K562 (cell line): ENCODE results near the gene TMEM266. TPM values are rescaled to one million over a fixed set of nuclear protein-coding genes. Genes with fewer than 3 reads are reported as not detected.

Experiments
- ATAC-seq: fragments of 200-7000 bp; cut with Tn5 transposase; 3 replicates; pipeline ENCODE4 v1.9.1; 2020; ENCODE audit warnings: moderate library complexity
- BruUV-seq: library from RNA; stranded (reverse); fragments of 400-500 nt; replicated peaks from 2 replicates; lab custom pipeline; 2021; lab: Mats Ljungman, UMichigan
- CTCF ChIA-PET: fragments of 300-600 bp; formaldehyde crosslinking; extraction: SDS; loops from one replicate; lab custom pipeline; 2021; ENCODE audit warnings: low intra/inter-chr PET ratio; lab: Yijun Ruan, JAX
- POLR2A ChIA-PET: fragments of 300-600, 350-650 bp; sonication (Branson Sonifier 250); formaldehyde crosslinking; extraction: SDS; loops from one replicate; lab custom pipeline; 2021; ENCODE audit warnings: antibody characterized with exemption, inconsistent platforms; lab: Yijun Ruan, JAX
- DNase-seq, 4 experiments: peaks; one replicate each; pipeline versions ENCODE4 v3.0.0 to v3.0.0-alpha.2; 2011 to 2018; ENCODE audit warnings: low spot score in 3 of 4, mixed read lengths in 3 of 4; ENCODE audit errors: extremely low read depth in 1 of 4
- FAIRE-seq: peaks from 2 replicates; lab custom pipeline; 2011; peaks lifted over from hg19 to GRCh38; lab: Jason Lieb, UNC
- H2AFZ ChIP-seq: 2 replicates; pipeline ENCODE4 v1.6.0; 2011; ENCODE audit warnings: low read depth, low read length, control low read depth, inconsistent platforms
- H3K27ac ChIP-seq: fragments of 200-600 bp; 3 replicates; pipeline ENCODE4 v1.8.0; 2011; ENCODE audit warnings: low read depth, mild to moderate bottlenecking, control low read depth, inconsistent platforms, low read length, moderate library complexity, mixed read lengths; ENCODE audit errors: extremely low read depth
- H3K27me3 ChIP-seq, 2 experiments: fragments of 300-600 bp in 1 of 2; 2 replicates in 1 of 2; 3 replicates in 1 of 2; pipeline versions ENCODE4 v1.6.0 to v1.8.0; 2011; ENCODE audit warnings: inconsistent platforms in 2 of 2, low read length in 2 of 2, mild to moderate bottlenecking in 1 of 2, mixed read lengths in 1 of 2, moderate library complexity in 1 of 2; ENCODE audit not compliant: control insufficient read depth in 2 of 2, insufficient read depth in 2 of 2
- H3K36me3 ChIP-seq: fragments of 300-600 bp; 3 replicates; pipeline ENCODE4 v1.8.0; 2011; ENCODE audit warnings: mild to moderate bottlenecking, low read length, inconsistent platforms; ENCODE audit not compliant: control insufficient read depth, insufficient read depth
- H3K4me1 ChIP-seq, 2 experiments: fragments of 200-600 bp in 1 of 2; replicated peaks in 1 of 2; 2 replicates in 1 of 2; 3 replicates in 1 of 2; pipeline versions ENCODE4 v1.5.1 to v1.8.0; 2011; ENCODE audit warnings: inconsistent platforms in 2 of 2, low read length in 2 of 2, mild to moderate bottlenecking in 1 of 2, mixed read lengths in 1 of 2, moderate library complexity in 1 of 2; ENCODE audit not compliant: control insufficient read depth in 2 of 2, insufficient read depth in 2 of 2
- H3K4me2 ChIP-seq: 2 replicates; pipeline ENCODE4 v1.6.1; 2011; ENCODE audit warnings: low read length, control low read depth, inconsistent platforms, mixed read lengths; ENCODE audit not compliant: insufficient read depth
- H3K4me3 ChIP-seq: fragments of 200-600 bp; sonication (generic), shearing (Covaris generic); 2 replicates; pipeline ENCODE4 v1.5.1; 2016; ENCODE audit warnings: control low read depth, inconsistent platforms
- H3K79me2 ChIP-seq: fragments of 200-600 bp; 3 replicates; pipeline ENCODE4 v1.8.0; 2011; ENCODE audit warnings: low read length, inconsistent platforms; ENCODE audit not compliant: control insufficient read depth, insufficient read depth
- H3K9ac ChIP-seq, 2 experiments: 2 replicates each; pipeline versions ENCODE4 v1.6.0 to v1.6.1; 2011; ENCODE audit warnings: low read depth in 2 of 2, low read length in 2 of 2, control low read depth in 1 of 2, inconsistent platforms in 1 of 2, mild to moderate bottlenecking in 1 of 2, mixed read lengths in 1 of 2; ENCODE audit not compliant: insufficient read depth in 1 of 2
- H3K9me1 ChIP-seq: one replicate; pipeline ENCODE4 v1.6.0; 2011; ENCODE audit warnings: inconsistent platforms, mild to moderate bottlenecking, low read length, moderate library complexity; ENCODE audit not compliant: control insufficient read depth, insufficient read depth
- H3K9me3 ChIP-seq: replicated peaks from 2 replicates; pipeline ENCODE4 v1.5.1; 2011; ENCODE audit warnings: low read depth, low read length, inconsistent platforms; ENCODE audit not compliant: control insufficient read depth, insufficient read depth
- H4K20me1 ChIP-seq: replicated peaks from 2 replicates; pipeline ENCODE4 v1.6.1; 2011; ENCODE audit warnings: low read length, inconsistent platforms, mixed read lengths; ENCODE audit not compliant: control insufficient read depth, insufficient read depth
- CBFA2T2 ChIP-seq: fragments of 450-650 bp; conservative IDR thresholded peaks from 2 replicates; pipeline ENCODE4 v1.6.1; 2017; ENCODE audit warnings: mild to moderate bottlenecking
- CTBP1 ChIP-seq: fragments of 450-650 bp; IDR thresholded peaks from 2 replicates; pipeline ENCODE4 v1.6.1; 2016; ENCODE audit warnings: borderline replicate concordance
- MECOM ChIP-seq: fragments of 250-450 bp; sonication (Bioruptor Pico); IDR thresholded peaks from 2 replicates; pipeline ENCODE4 v1.8.0; 2022; ENCODE audit warnings: inconsistent platforms
- NCOA4 ChIP-seq: fragments of 450-650 bp; IDR thresholded peaks from 2 replicates; pipeline ENCODE4 v1.6.1; 2018; ENCODE audit warnings: mild to moderate bottlenecking; ENCODE audit not compliant: partially characterized antibody
- NCOR1 ChIP-seq: fragments of 450-650 bp; IDR thresholded peaks from 2 replicates; pipeline ENCODE4 v1.6.1; 2016; ENCODE audit warnings: mild to moderate bottlenecking, moderate library complexity
- SNIP1 ChIP-seq: fragments of 450-650 bp; IDR thresholded peaks from 2 replicates; pipeline ENCODE4 v1.7.1; 2017; ENCODE audit warnings: low read depth, mild to moderate bottlenecking
- ZEB2 ChIP-seq: fragments of 450-650 bp; IDR thresholded peaks from 2 replicates; pipeline ENCODE4 v1.6.1; 2016
- ZFX ChIP-seq: sonication (generic); formaldehyde crosslinking; IDR thresholded peaks from 2 replicates; pipeline ENCODE4 v1.8.0; 2022; ENCODE audit warnings: mild to moderate bottlenecking, missing genetic modification reagents, moderate library complexity
- ZNF3 ChIP-seq: fragments of 250-450 bp; sonication (Bioruptor Pico); IDR thresholded peaks from 2 replicates; pipeline ENCODE4 v1.5.0; 2021; ENCODE audit warnings: mild to moderate bottlenecking, moderate library complexity
- ZNF311 ChIP-seq: fragments of 250-450 bp; sonication (Bioruptor Pico); IDR thresholded peaks from 2 replicates; pipeline ENCODE4 v1.4.0; 2020; ENCODE audit warnings: mild to moderate bottlenecking, moderate library complexity
- WGBS: fragments of 100-300 bp; shearing (Covaris generic); methylation state at CpG from one replicate; pipeline ENCODE4 v1.1.6; 2016; ENCODE audit warnings: low coverage, mixed read lengths; ENCODE audit not compliant: insufficient coverage; ENCODE audit errors: missing lambda C conversion rate; 5-methylcytosine and 5-hydroxymethylcytosine counted together
- in situ Hi-C: fragments of 300-500 bp; cut with MboI; formaldehyde crosslinking; loops from 4 replicates; pipeline ENCODE4 v1.15.0; 2018; ENCODE audit warnings: inconsistent platforms, mixed read lengths
- intact Hi-C: fragments of 100-400 bp; cut with micrococcal nuclease; formaldehyde crosslinking; loops from 2 replicates; pipeline ENCODE4 v1.14.2; 2022
- polyA plus RNA-seq, 8 experiments: library from polyadenylated mRNA; depleted of rRNA in 4 of 8; stranded (reverse) in 5 of 8; unstranded in 3 of 8; fragments of >200 nt; fragmentation: Nextera tagmentation in 2 of 8; fragmentation: Illumina TruSeq in 1 of 8; extraction: Ambion mirVana in 2 of 8; extraction: Trizol in 1 of 8; gene quantifications; 2 replicates each; pipeline versions ENCODE4 v1.2.1 to v1.2.3, GENCODE V29; 2011 to 2014; ENCODE audit warnings: inconsistent platforms in 1 of 8, missing spikeins in 1 of 8
- total RNA-seq, 7 experiments: library from RNA; depleted of rRNA in 6 of 7; stranded (reverse); fragments of >200 nt in 6 of 7; fragmentation: Illumina TruSeq in 2 of 7; extraction: Trizol in 2 of 7; gene quantifications; 2 replicates each; pipeline versions ENCODE4 v1.2.1 to v1.2.3, GENCODE V29; 2011 to 2021; ENCODE audit warnings: low replicate concordance in 1 of 7

TMEM266 gene
- total and polyA plus RNA-seq, 9 of the 15 experiments (the other 6 are each of a cell fraction or from before 2014, with no cell fraction given), result not detected

DNA sequence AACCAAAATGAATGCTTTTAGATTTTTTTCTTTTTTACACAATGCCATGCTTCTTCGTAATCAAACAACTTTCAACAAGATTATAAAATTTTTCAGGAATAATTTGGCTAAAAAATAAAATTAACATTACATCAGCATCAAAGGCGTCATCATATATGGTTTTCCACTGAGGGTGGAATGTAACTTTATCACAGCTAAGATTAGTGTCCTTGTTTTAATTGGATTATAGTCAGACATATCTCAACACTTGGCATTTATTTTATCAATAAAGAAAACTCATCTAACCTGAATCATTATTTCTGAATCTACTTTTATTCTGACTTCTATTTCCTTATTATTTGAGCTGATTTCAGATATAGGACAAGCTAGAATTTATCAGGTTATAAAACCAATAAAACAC is 49.2 kb upstream of the TMEM266 start:
- BruUV-seq, result no TSS peak
- Histone ChIP-seq H3K4me1 (0 out of 5 replicates have a peak, but pooled peaks cover 0 to 3% of the 10 kb centered on the region in 2 experiments), H3K4me3 (no peak overlapping the region), H3K9me1 (no peaks in the 10 kb centered on the region), H4K20me1 (no peaks in the 10 kb centered on the region), H2AFZ (no peak overlapping the region), H3K9ac (no peak overlapping the region), H3K27ac (no peak overlapping the region), H3K4me2 (no peak overlapping the region), H3K36me3 (no peaks in the 10 kb centered on the region), H3K79me2 (no peaks in the 10 kb centered on the region), H3K27me3 (no peaks in the 10 kb centered on the region), H3K9me3 (no peaks in the 10 kb centered on the region)
- CTCF ChIA-PET, result no interaction called here
- intact Hi-C loops (no loop called here), in situ Hi-C loops (no loop called here)
- FAIRE-seq (no peak), ATAC-seq (no peak), DNase-seq (no peak)
- POLR2A ChIA-PET, result no interaction called here
- TF ChIP-seq CTBP1 (no peak), NCOR1 (no peak), ZNF311 (CRISPR knock-in tag) (no peak), SNIP1 (no peak), ZEB2 (no peak), ZFX (CRISPR knock-in tag) (no peak), ZNF3 (no peak), CBFA2T2 (no peak), MECOM (CRISPR knock-in tag) (no peak), NCOA4 (no peak)
- whole genome bisulfite sequencing, result 38% methylated on average over 2 of the region's 2 CpGs
